GM12878 (cell line): Measurements from ENCODE around the gene STK38. TPM values are rescaled to one million over a fixed set of nuclear protein-coding genes. Genes with fewer than 3 reads are reported as not detected.

Experiments
- ATAC-seq: fragments of 200-7000 bp; cut with Tn5 transposase; 3 replicates; pipeline ENCODE4 v1.9.1; 2020; ENCODE audit warnings: mild to moderate bottlenecking, moderate library complexity
- BruUV-seq: library from RNA; stranded (reverse); fragments of 400-500 nt; replicated peaks from 2 replicates; lab custom pipeline; 2021; lab: Mats Ljungman, UMichigan
- CTCF ChIA-PET: fragments of 300-600 bp; sonication (Branson Sonifier 250); formaldehyde crosslinking; extraction: SDS; loops from one replicate; lab custom pipeline; 2021; ENCODE audit warnings: inconsistent platforms; lab: Yijun Ruan, JAX
- POLR2A ChIA-PET: fragments of 350-600 bp; formaldehyde crosslinking; extraction: SDS; loops from one replicate; lab custom pipeline; 2021; ENCODE audit warnings: inconsistent platforms; lab: Charles Lee
- RAD21 ChIA-PET: fragments of 300-600 bp; sonication (Branson Sonifier 250); formaldehyde crosslinking; loops from one replicate; lab custom pipeline; 2023; ENCODE audit warnings: antibody characterized with exemption; ENCODE audit not compliant: unreplicated experiment; lab: Charles Lee
- SMC1A ChIA-PET: fragments of 300-600 bp; sonication (Branson Sonifier 250); formaldehyde crosslinking; loops from one replicate; lab custom pipeline; 2023; ENCODE audit not compliant: unreplicated experiment, uncharacterized antibody; lab: Charles Lee
- DNase-seq: peaks from one replicate; pipeline ENCODE4 v3.0.0-alpha.2; 2011; ENCODE audit warnings: low read depth, low spot score
- FAIRE-seq: peaks from 3 replicates; lab custom pipeline; 2011; peaks lifted over from hg19 to GRCh38; lab: Jason Lieb, UNC
- H2AFZ ChIP-seq: 2 replicates; pipeline ENCODE4 v1.6.0; 2011; ENCODE audit warnings: low read depth, low read length, control low read depth; ENCODE audit not compliant: control insufficient read depth
- H3K27ac ChIP-seq: 2 replicates; pipeline ENCODE4 v1.5.1; 2011; ENCODE audit warnings: control low read depth; ENCODE audit not compliant: control insufficient read depth, insufficient read depth
- H3K27me3 ChIP-seq, 2 experiments: replicated peaks in 1 of 2; 2 replicates each; pipeline versions ENCODE4 v1.6.0 to v1.6.1; 2011; ENCODE audit warnings: low read length in 1 of 2; ENCODE audit not compliant: control insufficient read depth in 2 of 2, insufficient read depth in 2 of 2
- H3K36me3 ChIP-seq, 2 experiments: 2 replicates each; pipeline ENCODE4 v1.5.1; 2011; ENCODE audit warnings: low read length in 1 of 2; ENCODE audit not compliant: control insufficient read depth in 2 of 2, insufficient read depth in 2 of 2
- H3K4me1 ChIP-seq: 2 replicates; pipeline ENCODE4 v1.6.1; 2011; ENCODE audit warnings: mild to moderate bottlenecking, low read length, moderate library complexity, mixed read lengths; ENCODE audit not compliant: control insufficient read depth, insufficient read depth
- H3K4me2 ChIP-seq: 2 replicates; pipeline ENCODE4 v1.6.0; 2011; ENCODE audit warnings: control low read depth; ENCODE audit not compliant: control insufficient read depth, insufficient read depth
- H3K4me3 ChIP-seq: fragments of 200-600 bp; sonication (generic); 2 replicates; pipeline ENCODE4 v1.5.1; 2016
- H3K79me2 ChIP-seq: 2 replicates; pipeline ENCODE4 v1.6.0; 2011; ENCODE audit warnings: low read length; ENCODE audit not compliant: control insufficient read depth, insufficient read depth
- H3K9ac ChIP-seq: 2 replicates; pipeline ENCODE4 v1.8.0; 2011; ENCODE audit warnings: low read length, control low read depth, mixed read lengths; ENCODE audit not compliant: control insufficient read depth, insufficient read depth
- H3K9me3 ChIP-seq: replicated peaks from 3 replicates; pipeline ENCODE4 v1.5.1; 2011; ENCODE audit warnings: mild to moderate bottlenecking, low read length; ENCODE audit not compliant: control insufficient read depth, insufficient read depth
- H4K20me1 ChIP-seq: 2 replicates; pipeline ENCODE4 v1.6.0; 2011; ENCODE audit not compliant: control insufficient read depth, insufficient read depth
- BCL11A ChIP-seq: IDR thresholded peaks from 2 replicates; pipeline ENCODE4 v1.6.1; 2011; ENCODE audit warnings: low read depth, low read length
- JUND ChIP-seq: IDR thresholded peaks from 2 replicates; pipeline ENCODE4 v1.6.1; 2012; ENCODE audit warnings: low read depth, mild to moderate bottlenecking, low read length, improper control_type of control experiment, moderate library complexity
- MTA2 ChIP-seq: fragments of 450-650 bp; IDR thresholded peaks from 2 replicates; pipeline ENCODE4 v1.6.1; 2016; ENCODE audit warnings: low read depth, mild to moderate bottlenecking, moderate library complexity
- NR2C2 ChIP-seq: IDR thresholded peaks from 2 replicates; pipeline ENCODE4 v1.6.1; 2011; ENCODE audit warnings: borderline replicate concordance, low read depth; ENCODE audit not compliant: control insufficient read depth, insufficient read length
- RELA ChIP-seq: fragments of 450-650 bp; IDR thresholded peaks from 2 replicates; pipeline ENCODE4 v1.8.0; 2014; ENCODE audit warnings: borderline replicate concordance; ENCODE audit not compliant: partially characterized antibody
- STAT1 ChIP-seq: fragments of 450-650 bp; conservative IDR thresholded peaks from 2 replicates; pipeline ENCODE4 v1.6.1; 2014; ENCODE audit warnings: antibody characterized with exemption, mild to moderate bottlenecking
- TAF1 ChIP-seq: IDR thresholded peaks from 2 replicates; pipeline ENCODE4 v1.6.1; 2011; ENCODE audit warnings: mild to moderate bottlenecking, low read depth, low read length, borderline replicate concordance
- WGBS: methylation state at CpG from one replicate; pipeline ENCODE4 v1.1.6; 2016; ENCODE audit warnings: low lambda C conversion rate; ENCODE audit not compliant: insufficient replicate concordance, insufficient coverage; ENCODE audit errors: missing lambda C conversion rate; 5-methylcytosine and 5-hydroxymethylcytosine counted together
- in situ Hi-C: fragments of 300-500 bp; cut with MboI; formaldehyde crosslinking; loops from 9 replicates; pipeline ENCODE4 v1.14.3; 2018; ENCODE audit warnings: mixed read lengths
- intact Hi-C: fragments of 100-400 bp; cut with micrococcal nuclease; formaldehyde crosslinking; loops from one replicate; pipeline ENCODE4 v1.14.2; 2022; ENCODE audit not compliant: unreplicated experiment
- polyA plus RNA-seq, 11 experiments: library from polyadenylated mRNA; depleted of rRNA in 4 of 11; unstranded in 6 of 11; stranded (reverse) in 5 of 11; fragments of >200 nt; fragmentation: Nextera tagmentation in 4 of 11; fragmentation: Illumina TruSeq in 1 of 11; extraction: Ambion mirVana in 4 of 11; extraction: Trizol in 1 of 11; gene quantifications; 1 replicate in 1 of 11; 2 replicates in 10 of 11; pipeline versions ENCODE4 v1.2.1 to v1.2.3, GENCODE V29; 2011 to 2016; ENCODE audit warnings: inconsistent platforms in 2 of 11, missing spikeins in 2 of 11, low read depth in 1 of 11
- total RNA-seq, 4 experiments: library from RNA; depleted of rRNA in 3 of 4; stranded (reverse); fragments of >200 nt in 3 of 4; fragmentation: Illumina TruSeq in 1 of 4; extraction: Trizol in 1 of 4; gene quantifications; 2 replicates each; pipeline versions ENCODE4 v1.2.1 to v1.2.3, GENCODE V29; 2013 to 2021
- TF ChIP-seq, protein P1 (sequence below): fragments of 450-650 bp; IDR thresholded peaks from 2 replicates; pipeline ENCODE4 v1.6.1; 2016; ENCODE audit warnings: mild to moderate bottlenecking
- TF ChIP-seq, protein P2 (sequence below): fragments of 450-650 bp; IDR thresholded peaks from 2 replicates; pipeline ENCODE4 v1.6.1; 2017; ENCODE audit warnings: mild to moderate bottlenecking
- TF ChIP-seq, protein P3 (sequence below): IDR thresholded peaks from 2 replicates; pipeline ENCODE4 v1.6.1; 2012; ENCODE audit warnings: improper control_type of control experiment, low read depth, low read length; ENCODE audit not compliant: insufficient replicate concordance
- TF ChIP-seq, protein P4 (sequence below): fragments of 450-650 bp; IDR thresholded peaks from 2 replicates; pipeline ENCODE4 v1.6.1; 2016; ENCODE audit warnings: mild to moderate bottlenecking

Gene STK38
- total and polyA plus RNA-seq, 10 of the 15 experiments (the other 5 are each of a cell fraction or from before 2014, with no cell fraction given): 4.1 to 18.7 (median 13.6) TPM

DNA sequence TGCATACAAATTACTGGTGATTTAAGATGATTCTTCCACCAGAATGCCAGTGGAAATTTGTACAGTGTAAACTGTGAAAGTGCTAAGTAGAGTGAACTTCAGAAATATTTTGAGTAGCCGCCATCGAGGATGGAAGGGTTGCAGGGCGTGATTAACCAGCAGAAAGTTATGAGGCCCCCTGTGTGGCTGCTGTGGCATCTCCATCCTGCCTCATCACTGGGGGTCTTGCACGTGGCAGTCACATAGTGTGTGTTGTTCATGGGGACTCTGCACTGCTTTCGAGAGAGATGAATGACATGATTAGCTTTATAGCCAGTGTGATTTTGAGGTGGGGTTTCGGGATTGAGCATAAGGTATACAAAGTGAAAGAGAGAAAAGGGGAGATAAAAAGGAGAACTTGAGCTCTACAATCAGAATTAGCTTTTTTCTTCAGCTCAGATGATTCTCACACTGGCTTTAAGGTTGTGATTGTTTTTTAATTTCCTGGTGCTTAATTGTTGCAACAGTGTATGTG lies 78.1 kb downstream of the STK38 start:
- WGBS: 97% methylated on average over 6 of the region's 6 CpGs
- RAD21 ChIA-PET: interaction anchor here (1.3 kb wide), 1 partner anchor 88 kb away, joined by 3 read pairs; no protein-coding TSS in a partner anchor
- BruUV-seq: no TSS peak
- Histone ChIP-seq H2AFZ (no peak overlapping the region; the same call in 1 of the 2 replicates), H3K4me1 (peaks cover 4% of the 10 kb centered on the region), H3K79me2 (peaks cover 15% of the 10 kb centered on the region), H3K4me3 (no peak overlapping the region), H4K20me1 (no peaks in the 10 kb centered on the region; the same call in 1 of the 2 replicates), H3K4me2 (no peak overlapping the region), H3K9me3 (no peaks in the 10 kb centered on the region), H3K36me3 (peaks cover 0 to 8% of the 10 kb centered on the region in 2 experiments; a peak in 2 of 4 replicates), H3K9ac (no peak overlapping the region), H3K27me3 (no peaks in the 10 kb centered on the region), H3K27ac (no peak overlapping the region)
- POLR2A ChIA-PET: interaction anchor here (1.3 to 1.5 kb wide), 2 partner anchors 9 to 13 kb away, joined by 3 read pairs; no protein-coding TSS in a partner anchor
- intact Hi-C loops (no loop called here), in situ Hi-C loops (no loop called here)
- ATAC-seq (no peak), FAIRE-seq (peak; percentile 52), DNase-seq (no peak)
- CTCF ChIA-PET: no interaction called here
- SMC1A ChIA-PET: interaction anchor here (1.5 kb wide), 1 partner anchor 10 kb away, joined by 4 read pairs; no protein-coding TSS in a partner anchor
- TF ChIP-seq STAT1: no peak
- TF ChIP-seq BCL11A: no peak
- TF ChIP-seq, protein P1, sequence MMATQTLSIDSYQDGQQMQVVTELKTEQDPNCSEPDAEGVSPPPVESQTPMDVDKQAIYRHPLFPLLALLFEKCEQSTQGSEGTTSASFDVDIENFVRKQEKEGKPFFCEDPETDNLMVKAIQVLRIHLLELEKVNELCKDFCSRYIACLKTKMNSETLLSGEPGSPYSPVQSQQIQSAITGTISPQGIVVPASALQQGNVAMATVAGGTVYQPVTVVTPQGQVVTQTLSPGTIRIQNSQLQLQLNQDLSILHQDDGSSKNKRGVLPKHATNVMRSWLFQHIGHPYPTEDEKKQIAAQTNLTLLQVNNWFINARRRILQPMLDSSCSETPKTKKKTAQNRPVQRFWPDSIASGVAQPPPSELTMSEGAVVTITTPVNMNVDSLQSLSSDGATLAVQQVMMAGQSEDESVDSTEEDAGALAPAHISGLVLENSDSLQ: no peak
- no peak for TF ChIP-seq RELA
- TF ChIP-seq, protein P2, sequence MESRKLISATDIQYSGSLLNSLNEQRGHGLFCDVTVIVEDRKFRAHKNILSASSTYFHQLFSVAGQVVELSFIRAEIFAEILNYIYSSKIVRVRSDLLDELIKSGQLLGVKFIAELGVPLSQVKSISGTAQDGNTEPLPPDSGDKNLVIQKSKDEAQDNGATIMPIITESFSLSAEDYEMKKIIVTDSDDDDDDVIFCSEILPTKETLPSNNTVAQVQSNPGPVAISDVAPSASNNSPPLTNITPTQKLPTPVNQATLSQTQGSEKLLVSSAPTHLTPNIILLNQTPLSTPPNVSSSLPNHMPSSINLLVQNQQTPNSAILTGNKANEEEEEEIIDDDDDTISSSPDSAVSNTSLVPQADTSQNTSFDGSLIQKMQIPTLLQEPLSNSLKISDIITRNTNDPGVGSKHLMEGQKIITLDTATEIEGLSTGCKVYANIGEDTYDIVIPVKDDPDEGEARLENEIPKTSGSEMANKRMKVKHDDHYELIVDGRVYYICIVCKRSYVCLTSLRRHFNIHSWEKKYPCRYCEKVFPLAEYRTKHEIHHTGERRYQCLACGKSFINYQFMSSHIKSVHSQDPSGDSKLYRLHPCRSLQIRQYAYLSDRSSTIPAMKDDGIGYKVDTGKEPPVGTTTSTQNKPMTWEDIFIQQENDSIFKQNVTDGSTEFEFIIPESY: no peak
- TF ChIP-seq, protein P3, sequence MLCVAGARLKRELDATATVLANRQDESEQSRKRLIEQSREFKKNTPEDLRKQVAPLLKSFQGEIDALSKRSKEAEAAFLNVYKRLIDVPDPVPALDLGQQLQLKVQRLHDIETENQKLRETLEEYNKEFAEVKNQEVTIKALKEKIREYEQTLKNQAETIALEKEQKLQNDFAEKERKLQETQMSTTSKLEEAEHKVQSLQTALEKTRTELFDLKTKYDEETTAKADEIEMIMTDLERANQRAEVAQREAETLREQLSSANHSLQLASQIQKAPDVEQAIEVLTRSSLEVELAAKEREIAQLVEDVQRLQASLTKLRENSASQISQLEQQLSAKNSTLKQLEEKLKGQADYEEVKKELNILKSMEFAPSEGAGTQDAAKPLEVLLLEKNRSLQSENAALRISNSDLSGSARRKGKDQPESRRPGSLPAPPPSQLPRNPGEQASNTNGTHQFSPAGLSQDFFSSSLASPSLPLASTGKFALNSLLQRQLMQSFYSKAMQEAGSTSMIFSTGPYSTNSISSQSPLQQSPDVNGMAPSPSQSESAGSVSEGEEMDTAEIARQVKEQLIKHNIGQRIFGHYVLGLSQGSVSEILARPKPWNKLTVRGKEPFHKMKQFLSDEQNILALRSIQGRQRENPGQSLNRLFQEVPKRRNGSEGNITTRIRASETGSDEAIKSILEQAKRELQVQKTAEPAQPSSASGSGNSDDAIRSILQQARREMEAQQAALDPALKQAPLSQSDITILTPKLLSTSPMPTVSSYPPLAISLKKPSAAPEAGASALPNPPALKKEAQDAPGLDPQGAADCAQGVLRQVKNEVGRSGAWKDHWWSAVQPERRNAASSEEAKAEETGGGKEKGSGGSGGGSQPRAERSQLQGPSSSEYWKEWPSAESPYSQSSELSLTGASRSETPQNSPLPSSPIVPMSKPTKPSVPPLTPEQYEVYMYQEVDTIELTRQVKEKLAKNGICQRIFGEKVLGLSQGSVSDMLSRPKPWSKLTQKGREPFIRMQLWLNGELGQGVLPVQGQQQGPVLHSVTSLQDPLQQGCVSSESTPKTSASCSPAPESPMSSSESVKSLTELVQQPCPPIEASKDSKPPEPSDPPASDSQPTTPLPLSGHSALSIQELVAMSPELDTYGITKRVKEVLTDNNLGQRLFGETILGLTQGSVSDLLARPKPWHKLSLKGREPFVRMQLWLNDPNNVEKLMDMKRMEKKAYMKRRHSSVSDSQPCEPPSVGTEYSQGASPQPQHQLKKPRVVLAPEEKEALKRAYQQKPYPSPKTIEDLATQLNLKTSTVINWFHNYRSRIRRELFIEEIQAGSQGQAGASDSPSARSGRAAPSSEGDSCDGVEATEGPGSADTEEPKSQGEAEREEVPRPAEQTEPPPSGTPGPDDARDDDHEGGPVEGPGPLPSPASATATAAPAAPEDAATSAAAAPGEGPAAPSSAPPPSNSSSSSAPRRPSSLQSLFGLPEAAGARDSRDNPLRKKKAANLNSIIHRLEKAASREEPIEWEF: no peak
- no peak for TF ChIP-seq NR2C2
- TF ChIP-seq JUND: no peak
- TF ChIP-seq MTA2: no peak
- TF ChIP-seq, protein P4, sequence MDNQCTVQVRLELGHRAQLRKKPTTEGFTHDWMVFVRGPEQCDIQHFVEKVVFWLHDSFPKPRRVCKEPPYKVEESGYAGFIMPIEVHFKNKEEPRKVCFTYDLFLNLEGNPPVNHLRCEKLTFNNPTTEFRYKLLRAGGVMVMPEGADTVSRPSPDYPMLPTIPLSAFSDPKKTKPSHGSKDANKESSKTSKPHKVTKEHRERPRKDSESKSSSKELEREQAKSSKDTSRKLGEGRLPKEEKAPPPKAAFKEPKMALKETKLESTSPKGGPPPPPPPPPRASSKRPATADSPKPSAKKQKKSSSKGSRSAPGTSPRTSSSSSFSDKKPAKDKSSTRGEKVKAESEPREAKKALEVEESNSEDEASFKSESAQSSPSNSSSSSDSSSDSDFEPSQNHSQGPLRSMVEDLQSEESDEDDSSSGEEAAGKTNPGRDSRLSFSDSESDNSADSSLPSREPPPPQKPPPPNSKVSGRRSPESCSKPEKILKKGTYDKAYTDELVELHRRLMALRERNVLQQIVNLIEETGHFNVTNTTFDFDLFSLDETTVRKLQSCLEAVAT: no peak
- no peak for TF ChIP-seq TAF1
